ENCODE data around the gene SORT1. TPM values are rescaled to one million over a fixed set of nuclear protein-coding genes. Genes with fewer than 3 reads are reported as not detected.

SORT1 gene
- polyA plus RNA-seq, 1 donor from 2014 or later: 33.3 TPM

DNA sequence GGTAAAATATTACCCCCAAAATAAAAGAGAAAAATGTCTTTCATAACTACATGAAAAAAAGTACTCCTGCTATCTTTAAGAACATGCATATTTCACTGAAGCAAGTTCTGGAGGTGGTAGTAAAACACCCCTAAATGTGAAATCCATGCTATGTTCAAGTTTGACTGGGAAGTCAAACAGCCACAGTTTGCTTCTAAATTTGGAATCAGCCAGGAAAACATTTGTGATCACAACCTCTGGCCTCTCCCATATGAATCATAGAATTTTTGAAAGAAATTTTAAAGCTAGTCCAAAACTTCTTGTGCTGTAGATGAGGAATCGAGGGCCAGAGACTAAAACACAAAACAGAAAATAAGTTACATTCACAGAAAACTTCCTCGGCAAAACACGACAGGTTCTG is 6.6 kb downstream of the SORT1 start:
- Histone ChIP-seq H3K27ac (ENCODE audit: low read length) (no peak overlapping the region), H3K4me2 (ENCODE audit: low read length) (no peak overlapping the region), H4K20me1 (ENCODE audit: insufficient read depth) (peaks cover 3% of the 10 kb centered on the region)

DNA sequence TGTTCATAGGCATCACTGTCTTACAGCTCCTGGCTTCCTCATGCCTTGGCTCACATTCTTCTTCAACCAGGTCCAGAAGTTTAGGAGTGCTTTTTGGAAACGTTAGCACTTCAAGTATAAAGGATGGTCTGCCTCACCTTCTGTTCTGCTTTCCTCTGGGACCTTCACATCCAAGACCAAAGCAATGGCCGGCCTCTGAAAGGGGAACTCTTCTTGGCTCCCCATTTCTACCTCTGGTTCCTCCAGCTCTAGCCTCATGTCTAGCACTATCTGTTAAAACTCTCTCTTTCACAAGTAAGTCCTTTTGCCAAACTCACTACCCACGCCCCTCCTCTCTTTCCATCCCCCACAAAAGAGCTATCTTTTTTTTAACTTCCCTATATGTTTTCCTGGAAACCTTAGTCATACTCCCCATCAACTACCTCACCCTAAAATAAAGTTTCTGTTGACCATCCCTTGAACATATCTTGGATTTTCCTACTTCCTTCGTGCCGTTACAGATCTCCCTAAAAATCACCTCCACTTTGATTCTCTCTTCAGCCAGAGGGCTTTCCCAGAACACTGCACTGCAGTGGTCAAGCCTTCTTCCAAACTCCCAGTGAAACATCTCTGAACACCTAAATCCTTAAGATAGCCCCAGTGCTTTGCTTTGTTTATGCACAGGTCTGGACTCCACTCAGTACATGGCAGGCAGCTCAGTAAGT is 7.9 kb downstream of the SORT1 start:
- H3K9me3 ChIP-seq (ENCODE audit: low read length): no peaks in the 10 kb centered on the region
- H3K27me3 ChIP-seq (ENCODE audit: insufficient read depth, low read depth, low read length): no peaks in the 10 kb centered on the region
- no peak overlapping the region for H3K4me3 ChIP-seq (ENCODE audit: low read length)
- H3K79me2 ChIP-seq (replicated peaks; ENCODE audit: insufficient read depth, low read length): peaks cover 72% of the 10 kb centered on the region
- TF ChIP-seq MXI1 (conservative IDR thresholded peaks at IDR 0.05; ENCODE audit: poor library complexity, severe bottlenecking) (no peak), EP300 (conservative IDR thresholded peaks at IDR 0.05; ENCODE audit: poor library complexity, severe bottlenecking) (no peak), RAD21 (conservative IDR thresholded peaks at IDR 0.05) (no peak), EZH2 (IDR thresholded peaks at IDR 0.05; ENCODE audit: borderline replicate concordance, insufficient read depth, low read length, poor library complexity, severe bottlenecking) (no peak), POLR2AphosphoS5 (IDR thresholded peaks at IDR 0.05) (no peak), TAF1 (IDR thresholded peaks at IDR 0.05; ENCODE audit: low read depth) (no peak), SMC3 (conservative IDR thresholded peaks at IDR 0.05; ENCODE audit: poor library complexity) (no peak)
- TF ChIP-seq, protein P1, sequence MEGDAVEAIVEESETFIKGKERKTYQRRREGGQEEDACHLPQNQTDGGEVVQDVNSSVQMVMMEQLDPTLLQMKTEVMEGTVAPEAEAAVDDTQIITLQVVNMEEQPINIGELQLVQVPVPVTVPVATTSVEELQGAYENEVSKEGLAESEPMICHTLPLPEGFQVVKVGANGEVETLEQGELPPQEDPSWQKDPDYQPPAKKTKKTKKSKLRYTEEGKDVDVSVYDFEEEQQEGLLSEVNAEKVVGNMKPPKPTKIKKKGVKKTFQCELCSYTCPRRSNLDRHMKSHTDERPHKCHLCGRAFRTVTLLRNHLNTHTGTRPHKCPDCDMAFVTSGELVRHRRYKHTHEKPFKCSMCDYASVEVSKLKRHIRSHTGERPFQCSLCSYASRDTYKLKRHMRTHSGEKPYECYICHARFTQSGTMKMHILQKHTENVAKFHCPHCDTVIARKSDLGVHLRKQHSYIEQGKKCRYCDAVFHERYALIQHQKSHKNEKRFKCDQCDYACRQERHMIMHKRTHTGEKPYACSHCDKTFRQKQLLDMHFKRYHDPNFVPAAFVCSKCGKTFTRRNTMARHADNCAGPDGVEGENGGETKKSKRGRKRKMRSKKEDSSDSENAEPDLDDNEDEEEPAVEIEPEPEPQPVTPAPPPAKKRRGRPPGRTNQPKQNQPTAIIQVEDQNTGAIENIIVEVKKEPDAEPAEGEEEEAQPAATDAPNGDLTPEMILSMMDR (IDR thresholded peaks at IDR 0.05; ENCODE audit: poor library complexity, severe bottlenecking): no peak
- TF ChIP-seq, protein P2, sequence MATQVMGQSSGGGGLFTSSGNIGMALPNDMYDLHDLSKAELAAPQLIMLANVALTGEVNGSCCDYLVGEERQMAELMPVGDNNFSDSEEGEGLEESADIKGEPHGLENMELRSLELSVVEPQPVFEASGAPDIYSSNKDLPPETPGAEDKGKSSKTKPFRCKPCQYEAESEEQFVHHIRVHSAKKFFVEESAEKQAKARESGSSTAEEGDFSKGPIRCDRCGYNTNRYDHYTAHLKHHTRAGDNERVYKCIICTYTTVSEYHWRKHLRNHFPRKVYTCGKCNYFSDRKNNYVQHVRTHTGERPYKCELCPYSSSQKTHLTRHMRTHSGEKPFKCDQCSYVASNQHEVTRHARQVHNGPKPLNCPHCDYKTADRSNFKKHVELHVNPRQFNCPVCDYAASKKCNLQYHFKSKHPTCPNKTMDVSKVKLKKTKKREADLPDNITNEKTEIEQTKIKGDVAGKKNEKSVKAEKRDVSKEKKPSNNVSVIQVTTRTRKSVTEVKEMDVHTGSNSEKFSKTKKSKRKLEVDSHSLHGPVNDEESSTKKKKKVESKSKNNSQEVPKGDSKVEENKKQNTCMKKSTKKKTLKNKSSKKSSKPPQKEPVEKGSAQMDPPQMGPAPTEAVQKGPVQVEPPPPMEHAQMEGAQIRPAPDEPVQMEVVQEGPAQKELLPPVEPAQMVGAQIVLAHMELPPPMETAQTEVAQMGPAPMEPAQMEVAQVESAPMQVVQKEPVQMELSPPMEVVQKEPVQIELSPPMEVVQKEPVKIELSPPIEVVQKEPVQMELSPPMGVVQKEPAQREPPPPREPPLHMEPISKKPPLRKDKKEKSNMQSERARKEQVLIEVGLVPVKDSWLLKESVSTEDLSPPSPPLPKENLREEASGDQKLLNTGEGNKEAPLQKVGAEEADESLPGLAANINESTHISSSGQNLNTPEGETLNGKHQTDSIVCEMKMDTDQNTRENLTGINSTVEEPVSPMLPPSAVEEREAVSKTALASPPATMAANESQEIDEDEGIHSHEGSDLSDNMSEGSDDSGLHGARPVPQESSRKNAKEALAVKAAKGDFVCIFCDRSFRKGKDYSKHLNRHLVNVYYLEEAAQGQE (IDR thresholded peaks at IDR 0.05; ENCODE audit: borderline replicate concordance): no peak
- H3K4me2 ChIP-seq (ENCODE audit: low read length): no peak overlapping the region
- H3K9me2 ChIP-seq (ENCODE audit: insufficient read depth, low read length): no peaks in the 10 kb centered on the region
- no peak overlapping the region for H2AFZ ChIP-seq (ENCODE audit: low read depth, low read length)
- no peaks in the 10 kb centered on the region for H3F3A ChIP-seq (ENCODE audit: insufficient read depth, low read length, poor library complexity, severe bottlenecking)
- peaks cover 3% of the 10 kb centered on the region for H4K20me1 ChIP-seq (ENCODE audit: insufficient read depth)
- H3K9ac ChIP-seq (ENCODE audit: low read length): no peak overlapping the region
- peaks cover 4% of the 10 kb centered on the region for H3K36me3 ChIP-seq (ENCODE audit: insufficient read depth, low read length)
- H3K27ac ChIP-seq (ENCODE audit: low read length): no peak overlapping the region

More for the DNA sequence above, 6.6 kb downstream of the SORT1 start:
- Histone ChIP-seq H3F3A (ENCODE audit: insufficient read depth, low read length, poor library complexity, severe bottlenecking) (no peaks in the 10 kb centered on the region), H3K9me3 (ENCODE audit: low read length) (no peaks in the 10 kb centered on the region), H3K27me3 (ENCODE audit: insufficient read depth, low read depth, low read length) (no peaks in the 10 kb centered on the region), H2AFZ (ENCODE audit: low read depth, low read length) (no peak overlapping the region), H3K9me2 (ENCODE audit: insufficient read depth, low read length) (no peaks in the 10 kb centered on the region), H3K36me3 (ENCODE audit: insufficient read depth, low read length) (peaks cover 4% of the 10 kb centered on the region), H3K9ac (ENCODE audit: low read length) (no peak overlapping the region), H3K4me3 (ENCODE audit: low read length) (no peak overlapping the region), H3K79me2 (replicated peaks; ENCODE audit: insufficient read depth, low read length) (peaks cover 74% of the 10 kb centered on the region)
- no peak for TF ChIP-seq SMC3 (conservative IDR thresholded peaks at IDR 0.05; ENCODE audit: poor library complexity)
- no peak for TF ChIP-seq EP300 (conservative IDR thresholded peaks at IDR 0.05; ENCODE audit: poor library complexity, severe bottlenecking)
- TF ChIP-seq, protein P1 (IDR thresholded peaks at IDR 0.05; ENCODE audit: poor library complexity, severe bottlenecking): no peak
